Smooth muscle cell of the brain vasculature (primary cell): ENCODE measurements around the gene CDR2L.
"Not testable (repeated sequence)": the region's sequence is repeated elsewhere in the genome, so short reads cannot be mapped to it uniquely, and the experiment has no call there.

Experiments used
- DNase-seq: peaks from one replicate; pipeline ENCODE4 v3.0.0-alpha.2; 2012; ENCODE audit warnings: low read depth, low spot score

The CDR2L gene

DNA sequence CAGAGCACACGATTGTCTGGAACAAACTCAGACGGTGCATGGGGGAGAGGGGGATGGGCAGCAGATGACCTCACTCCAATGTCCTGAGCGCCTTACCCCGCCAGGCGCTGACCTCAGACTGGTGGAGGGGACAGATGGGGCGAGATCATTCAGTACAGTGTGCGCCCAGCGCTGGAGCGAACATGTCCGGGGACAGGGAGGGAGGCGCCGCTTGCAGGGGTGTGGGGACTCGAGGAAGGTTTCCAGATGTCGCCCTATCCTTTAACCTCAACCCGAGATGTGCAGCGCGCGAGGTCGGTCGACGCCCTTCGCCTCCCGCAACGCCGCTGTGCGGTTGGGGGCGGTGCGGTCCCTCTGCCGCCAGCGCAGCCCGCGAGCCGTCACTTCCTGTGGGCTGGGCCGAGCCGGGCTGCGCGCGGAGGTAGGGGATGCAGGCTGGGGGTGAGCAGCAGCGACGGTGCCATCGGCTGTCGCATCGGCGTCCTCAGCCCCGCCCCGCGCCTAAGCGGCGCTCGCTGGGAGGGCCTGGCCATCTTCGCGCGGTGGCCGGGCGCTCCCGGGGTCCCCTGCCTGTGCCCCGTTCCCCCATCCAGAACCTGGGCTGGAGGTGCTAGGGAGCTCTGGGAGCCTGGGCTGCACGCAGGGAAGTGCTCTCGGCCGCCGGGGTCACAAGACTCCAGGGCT, 5.3 kb upstream of the CDR2L start:
- DNase-seq, result no peak

DNA sequence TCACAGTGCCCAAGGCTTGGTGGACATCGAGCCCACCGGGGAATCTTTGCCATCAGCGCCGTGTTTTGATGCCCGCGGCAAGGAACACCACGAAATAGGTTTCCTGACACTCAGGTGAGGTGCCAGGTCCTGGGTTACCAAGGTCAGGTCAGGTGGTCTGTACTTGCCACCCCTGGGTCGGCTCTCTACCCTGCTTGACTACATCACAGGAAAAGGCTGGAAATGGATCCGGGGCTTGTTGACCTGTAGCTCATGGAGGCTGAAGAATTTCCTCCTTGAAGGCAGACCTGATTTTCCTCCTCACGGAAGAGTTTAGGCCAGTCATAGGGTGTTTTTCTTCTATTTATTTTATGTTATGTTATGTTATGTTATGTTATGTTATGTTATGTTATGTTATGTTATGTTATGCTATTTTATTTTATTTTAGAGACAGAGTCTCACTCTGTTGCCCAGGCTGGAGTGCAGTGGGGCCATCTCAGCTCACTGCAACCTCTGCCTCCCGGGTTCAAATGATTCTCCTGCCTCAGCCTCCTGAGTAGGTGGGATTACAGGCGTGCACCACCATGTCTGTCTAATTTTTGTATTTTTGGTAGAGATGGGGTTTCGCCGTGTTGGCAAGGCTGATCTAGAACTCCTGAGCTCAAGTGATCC, 4.6 kb upstream of the CDR2L start:
- not testable (repeated sequence) for DNase-seq

DNA sequence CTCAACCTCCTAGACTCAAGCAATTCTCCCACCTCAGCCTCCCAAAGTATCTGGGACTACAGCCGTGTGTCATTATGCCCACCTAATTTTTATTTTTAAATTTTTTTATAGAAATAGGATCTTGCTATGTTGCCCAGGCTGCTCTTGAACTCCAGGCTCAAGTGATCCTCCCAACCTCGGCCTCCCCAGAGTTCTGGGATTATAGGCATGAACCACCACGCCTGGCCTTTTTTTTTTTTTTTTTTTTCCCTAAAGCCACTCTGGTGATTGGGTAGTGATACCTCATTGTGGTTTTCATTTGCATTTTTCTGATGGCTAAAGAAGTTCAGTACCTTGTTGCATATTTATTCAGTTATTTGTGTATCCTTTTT, 1.2 kb upstream of the CDR2L start:
- DNase-seq, result no peak

DNA sequence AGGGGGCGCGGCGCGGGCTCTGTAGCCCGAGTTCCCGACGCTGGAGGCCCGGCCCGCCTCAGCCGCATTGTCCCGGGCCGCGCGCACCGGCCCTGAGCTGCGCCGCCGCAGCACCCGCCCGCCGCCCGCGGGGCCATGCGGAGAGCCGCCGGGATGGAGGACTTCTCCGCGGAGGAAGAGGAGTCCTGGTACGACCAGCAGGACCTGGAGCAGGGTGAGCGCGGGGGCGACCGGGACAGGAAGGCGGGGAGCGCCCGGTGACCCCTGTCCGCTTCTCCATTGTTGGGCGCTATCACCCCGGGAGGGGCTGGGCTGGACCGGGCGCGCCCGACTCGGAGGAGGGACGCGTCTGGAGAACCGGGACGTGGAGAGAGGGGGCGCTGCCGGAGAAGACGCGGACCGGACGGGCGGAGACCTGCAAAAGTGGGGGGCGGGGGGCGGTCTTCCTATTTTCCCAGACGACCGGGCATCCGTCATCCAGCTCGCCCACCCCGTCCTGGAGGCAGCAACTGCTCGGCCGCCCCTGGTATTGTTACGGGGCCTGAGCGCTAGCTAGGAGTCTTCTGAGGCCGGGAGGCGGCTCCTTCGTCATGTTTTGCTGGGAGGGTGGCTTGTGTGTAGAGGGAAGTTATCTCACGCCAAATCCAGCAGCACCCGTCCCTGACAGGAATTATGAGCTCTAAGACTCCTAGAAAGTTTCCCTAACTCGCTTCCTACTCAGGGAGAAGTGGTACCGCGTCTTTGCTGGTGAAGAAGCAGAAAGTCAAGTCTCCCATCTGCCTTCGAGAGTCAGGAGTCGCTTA, 678 bp downstream of the CDR2L start:
- DNase-seq, result no peak

DNA sequence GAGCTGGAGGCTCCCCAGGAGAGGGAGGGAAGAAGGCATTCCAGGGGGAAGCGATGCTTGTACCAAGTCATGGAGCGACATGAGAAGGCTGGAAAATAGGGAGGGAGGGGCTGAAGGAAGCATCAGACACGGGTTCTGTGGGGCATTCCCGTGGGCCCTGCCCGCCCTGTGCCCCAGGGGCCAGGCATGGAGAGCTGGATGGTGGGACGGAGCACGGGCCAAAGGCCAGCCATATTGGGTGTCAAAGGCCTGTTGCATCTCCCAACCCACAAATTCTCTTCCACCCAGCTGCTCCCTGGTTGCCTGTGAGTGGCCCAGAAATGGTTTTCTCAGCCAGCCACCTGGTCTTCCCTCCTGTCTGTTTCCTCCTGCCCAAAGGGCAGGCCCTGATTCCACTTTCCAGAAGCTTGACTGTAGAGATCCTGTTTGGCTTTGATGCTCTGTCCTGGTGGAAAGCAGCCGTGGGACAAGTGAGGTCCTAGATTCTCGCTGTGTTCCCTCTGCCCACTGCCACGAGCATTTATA, 3.2 kb downstream of the CDR2L start:
- no peak for DNase-seq

DNA sequence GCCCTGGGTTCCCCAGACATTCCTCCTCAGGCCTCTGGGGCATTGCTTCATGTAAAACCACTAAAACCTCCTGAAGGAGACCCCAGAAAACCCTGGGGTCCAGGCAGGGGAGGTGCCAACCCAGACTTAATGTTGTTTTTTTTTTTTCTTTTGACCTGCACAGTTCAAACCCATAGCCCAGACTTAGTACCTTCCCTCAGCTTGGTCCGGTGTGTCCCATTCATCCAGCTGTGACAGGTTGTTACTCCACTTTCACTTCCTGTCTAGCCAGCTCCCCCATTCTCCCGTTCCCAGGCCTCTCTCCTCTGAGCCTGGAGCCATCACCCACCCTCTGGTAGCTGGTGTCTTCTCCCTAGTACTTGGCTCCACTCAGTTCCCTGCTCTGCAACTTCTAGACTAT, 4.8 kb downstream of the CDR2L start:
- no peak for DNase-seq

DNA sequence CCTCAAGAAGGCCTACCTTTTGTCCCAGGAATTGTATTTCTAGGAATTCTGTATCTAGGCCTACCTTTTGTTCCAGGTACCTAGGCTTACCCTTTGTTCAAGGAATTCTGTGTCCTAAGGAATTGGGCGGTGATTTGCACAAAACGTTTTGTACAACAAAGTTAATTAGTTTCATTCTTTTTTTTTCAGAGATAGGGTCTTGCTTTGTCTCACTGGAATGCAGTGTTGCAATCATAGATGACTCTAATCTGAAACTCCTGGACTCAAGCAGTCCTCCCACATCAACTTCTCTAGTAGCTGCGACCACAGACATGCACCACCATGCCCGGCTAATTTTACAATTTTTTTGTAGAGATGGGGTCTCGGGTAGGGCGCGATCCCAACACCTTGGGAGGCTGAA, 7.0 kb downstream of the CDR2L start:
- no peak for DNase-seq

DNA sequence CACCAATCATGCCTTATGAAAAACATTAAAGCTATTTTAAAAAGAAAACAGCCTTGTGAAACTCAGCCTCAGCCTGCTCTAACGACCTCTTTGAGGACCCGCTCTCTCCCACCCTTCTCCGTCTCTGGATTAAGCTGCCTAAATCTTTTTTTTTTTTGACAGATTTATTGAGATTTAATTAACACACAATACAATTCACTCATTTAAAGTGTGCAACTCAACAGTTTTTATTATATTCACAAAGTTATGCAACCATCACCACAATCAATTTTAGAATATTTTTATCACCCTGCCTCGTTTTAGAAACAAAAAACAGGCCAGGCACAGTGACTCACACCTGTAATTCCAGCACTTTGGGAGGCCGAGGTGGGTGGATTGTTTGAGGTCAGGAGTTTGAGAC, 8.4 kb downstream of the CDR2L start:
- no peak for DNase-seq

DNA sequence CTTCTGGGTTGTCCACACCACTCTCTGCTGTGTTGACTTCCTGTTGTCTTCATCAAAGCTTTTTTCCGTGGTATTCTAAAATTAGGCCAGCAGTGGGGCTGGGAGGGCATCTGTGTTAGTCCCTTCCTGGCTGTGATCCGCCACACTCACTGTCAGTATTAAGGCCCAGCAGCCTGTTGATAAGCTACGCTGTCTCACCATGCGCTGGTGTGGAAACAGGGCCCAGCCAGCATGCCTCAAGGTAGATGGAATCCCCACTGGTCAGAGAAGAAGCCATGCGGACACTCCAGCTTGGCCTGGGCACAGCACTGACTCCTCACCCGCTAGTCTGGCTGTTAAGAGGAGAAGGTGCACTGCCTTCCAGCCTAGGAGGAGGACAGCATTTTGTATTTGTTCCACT, 11.4 kb downstream of the CDR2L start:
- DNase-seq, result no peak

DNA sequence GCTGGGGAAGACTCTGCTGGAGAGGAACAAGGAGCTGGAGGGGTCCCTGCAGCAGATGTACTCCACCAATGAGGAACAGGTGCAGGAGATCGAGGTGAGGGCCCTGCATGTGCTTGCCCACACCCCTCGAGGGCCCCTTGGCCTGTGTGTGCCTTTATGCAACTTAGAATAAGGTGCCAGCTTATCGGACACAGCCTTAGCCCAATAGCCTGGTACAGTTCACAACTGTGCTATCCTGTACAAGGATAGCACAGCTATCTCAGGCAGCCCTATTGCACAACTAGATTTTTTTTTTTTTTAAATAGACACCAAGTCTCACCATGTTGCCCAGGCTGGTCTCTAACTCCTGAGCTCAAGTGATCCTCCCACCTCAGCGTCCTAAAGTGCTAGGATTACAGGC, 12.1 kb downstream of the CDR2L start:
- no peak for DNase-seq

DNA sequence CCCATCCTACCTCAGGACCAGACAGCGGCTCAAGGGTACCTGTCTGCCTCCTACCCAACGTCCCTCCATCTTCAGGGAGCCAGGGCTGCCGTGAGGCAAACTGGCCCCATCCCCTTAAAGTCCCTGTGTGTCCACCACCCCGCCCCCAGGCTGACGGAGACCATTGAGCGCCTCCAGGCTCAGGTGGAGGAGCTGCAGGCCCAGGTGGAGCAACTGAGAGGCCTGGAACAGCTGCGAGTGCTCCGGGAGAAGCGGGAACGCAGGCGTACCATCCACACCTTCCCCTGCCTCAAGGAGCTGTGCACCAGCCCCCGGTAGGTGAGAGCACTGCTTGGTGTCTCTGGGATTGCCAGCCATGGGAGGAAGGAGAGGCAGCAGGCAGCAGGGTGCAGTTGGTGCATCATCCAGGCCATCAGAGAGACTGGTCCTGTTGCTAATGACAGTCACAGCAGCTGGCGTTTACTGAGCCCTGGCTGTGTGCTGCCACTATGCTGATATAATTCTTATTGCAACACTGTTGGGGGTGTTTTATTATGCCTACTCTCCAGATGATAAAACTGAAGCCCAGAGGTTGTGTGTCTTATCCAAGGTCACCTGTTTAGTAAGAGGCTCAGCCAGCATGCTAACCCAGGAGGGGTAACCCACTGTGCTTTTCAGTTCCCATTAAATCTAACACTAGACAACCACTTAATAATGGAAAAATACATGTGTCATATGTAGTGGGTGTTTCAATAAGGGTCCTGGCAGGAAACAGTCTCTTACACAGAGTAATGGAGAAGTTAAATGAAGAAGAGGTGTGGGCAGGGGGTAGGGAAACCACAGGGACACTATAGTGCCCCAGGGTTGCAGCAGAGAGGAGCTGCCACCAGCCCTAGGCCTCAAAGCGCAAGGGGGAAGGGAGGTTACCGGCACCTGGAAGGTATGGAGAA, 14.7 kb downstream of the CDR2L start:
- no peak for DNase-seq

DNA sequence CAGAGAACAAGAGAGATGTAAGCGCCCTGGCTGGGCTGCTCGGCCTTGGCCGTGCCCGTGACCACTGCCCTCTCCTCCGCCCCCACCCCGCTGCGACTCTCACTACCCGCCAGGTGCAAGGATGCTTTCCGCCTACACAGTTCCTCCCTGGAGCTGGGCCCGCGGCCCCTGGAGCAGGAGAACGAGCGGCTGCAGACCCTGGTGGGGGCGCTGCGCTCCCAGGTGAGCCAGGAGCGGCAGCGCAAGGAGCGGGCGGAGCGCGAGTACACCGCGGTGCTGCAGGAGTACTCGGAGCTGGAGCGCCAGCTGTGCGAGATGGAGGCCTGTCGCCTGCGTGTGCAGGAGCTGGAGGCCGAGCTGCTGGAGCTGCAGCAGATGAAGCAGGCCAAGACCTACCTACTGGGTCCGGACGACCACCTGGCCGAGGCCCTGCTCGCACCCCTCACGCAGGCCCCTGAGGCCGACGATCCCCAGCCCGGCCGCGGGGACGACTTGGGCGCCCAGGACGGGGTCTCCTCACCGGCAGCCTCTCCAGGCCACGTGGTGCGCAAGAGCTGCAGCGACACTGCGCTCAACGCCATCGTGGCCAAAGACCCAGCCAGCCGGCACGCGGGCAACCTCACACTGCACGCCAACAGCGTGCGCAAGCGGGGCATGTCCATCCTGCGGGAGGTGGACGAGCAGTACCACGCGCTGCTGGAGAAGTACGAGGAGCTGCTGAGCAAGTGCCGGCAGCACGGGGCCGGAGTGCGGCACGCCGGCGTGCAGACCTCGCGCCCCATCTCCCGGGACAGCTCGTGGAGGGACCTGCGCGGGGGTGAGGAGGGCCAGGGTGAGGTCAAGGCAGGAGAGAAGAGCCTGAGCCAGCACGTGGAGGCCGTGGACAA, 15.9 kb downstream of the CDR2L start:
- DNase-seq, result no peak

DNA sequence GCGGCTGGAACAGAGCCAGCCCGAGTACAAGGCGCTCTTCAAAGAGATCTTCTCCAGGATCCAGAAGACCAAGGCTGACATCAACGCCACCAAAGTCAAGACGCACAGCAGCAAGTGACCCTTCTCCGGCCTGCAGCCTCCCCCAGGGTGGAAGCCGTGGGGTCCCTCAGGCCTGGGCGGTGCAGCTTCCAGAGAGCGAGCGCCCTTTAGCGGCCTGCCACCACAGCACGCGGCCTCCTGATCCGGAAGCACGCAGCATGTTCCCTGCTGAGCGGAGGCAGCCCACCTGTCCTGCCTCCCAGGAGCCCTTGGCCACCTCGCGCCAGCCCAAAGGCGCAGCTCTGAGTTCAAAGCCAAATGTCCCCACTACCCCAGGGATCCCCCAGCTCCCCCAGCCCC, 16.5 kb downstream of the CDR2L start:
- DNase-seq, result no peak

DNA sequence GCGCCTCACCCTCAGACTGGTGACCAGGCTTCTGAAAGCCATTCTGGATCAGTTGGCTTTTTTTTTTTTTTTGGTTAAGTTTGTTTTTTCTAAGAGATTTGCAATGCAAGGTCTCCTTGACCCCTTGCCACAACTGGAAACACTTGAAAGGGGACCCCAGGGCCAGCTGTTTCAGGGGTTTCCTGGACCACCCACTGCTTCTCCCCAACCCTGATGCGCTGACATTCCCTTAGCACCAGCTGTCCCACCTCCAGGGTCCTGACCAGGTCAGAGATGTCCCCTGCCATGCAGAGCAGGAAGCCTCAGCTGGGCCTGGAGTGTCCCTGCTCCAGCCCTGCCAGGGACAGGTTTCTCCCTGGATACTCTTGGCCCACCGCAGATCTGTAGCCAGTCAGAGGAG, 16.9 kb downstream of the CDR2L start:
- no peak for DNase-seq

DNA sequence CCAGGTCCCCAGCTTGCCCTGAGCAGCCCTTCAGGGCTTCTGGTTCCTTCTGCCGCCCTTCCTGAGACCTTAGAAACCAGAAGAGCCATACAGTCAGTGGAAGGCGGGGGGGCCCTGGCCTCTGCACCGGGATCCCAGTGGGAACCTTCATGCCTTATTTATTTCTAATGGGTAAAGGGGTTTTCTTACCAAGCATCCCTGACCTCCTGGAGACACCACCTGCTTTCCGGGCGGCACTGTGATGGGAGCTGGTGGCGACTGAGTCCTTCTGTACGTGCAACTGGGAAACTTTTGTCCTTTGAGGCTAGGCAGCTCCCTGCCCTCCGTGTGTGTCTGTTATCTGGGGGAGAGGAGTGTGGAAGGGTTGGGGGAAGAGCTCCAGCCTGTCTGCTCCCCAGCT, 17.9 kb downstream of the CDR2L start:
- no peak for DNase-seq

DNA sequence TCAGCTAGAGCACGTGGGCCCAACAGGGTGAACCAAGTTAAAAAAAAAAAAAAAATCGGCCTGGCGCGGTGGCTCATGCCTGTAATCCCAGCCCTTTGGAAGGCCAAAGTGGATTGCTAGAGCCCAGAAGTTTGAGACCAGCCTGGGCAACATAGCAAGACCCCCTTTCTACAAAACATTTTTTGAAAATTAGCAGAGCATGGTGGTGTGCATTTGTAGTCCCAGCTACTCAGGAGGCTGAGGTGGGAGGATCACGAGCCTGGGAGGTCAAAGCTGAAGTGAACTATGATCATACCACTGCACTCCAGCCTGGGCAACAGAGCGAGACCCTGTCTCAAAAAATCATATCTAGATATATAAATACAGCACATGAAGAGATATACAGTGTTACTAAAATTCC, 18.7 kb downstream of the CDR2L start:
- DNase-seq, result not testable (repeated sequence)

DNA sequence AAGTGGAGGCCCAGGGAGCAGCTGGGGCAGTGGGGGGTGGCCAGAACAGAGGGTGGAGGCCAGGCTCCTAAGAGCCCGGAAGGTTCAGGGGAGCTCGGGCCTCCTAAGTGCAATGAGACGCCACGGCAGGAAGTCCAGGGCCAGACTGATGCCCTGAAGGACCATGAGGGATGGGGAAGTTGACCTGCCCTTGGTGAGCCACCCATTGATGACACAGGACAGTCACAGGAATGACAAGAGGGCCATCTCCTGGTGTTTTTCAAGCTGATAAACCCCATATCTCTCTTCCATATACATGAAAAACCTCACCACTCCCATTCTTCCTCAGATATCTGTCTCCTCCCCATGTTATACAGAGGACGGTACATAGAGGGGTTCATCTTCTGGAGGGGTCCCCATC, 19.2 kb downstream of the CDR2L start:
- DNase-seq, result no peak

DNA sequence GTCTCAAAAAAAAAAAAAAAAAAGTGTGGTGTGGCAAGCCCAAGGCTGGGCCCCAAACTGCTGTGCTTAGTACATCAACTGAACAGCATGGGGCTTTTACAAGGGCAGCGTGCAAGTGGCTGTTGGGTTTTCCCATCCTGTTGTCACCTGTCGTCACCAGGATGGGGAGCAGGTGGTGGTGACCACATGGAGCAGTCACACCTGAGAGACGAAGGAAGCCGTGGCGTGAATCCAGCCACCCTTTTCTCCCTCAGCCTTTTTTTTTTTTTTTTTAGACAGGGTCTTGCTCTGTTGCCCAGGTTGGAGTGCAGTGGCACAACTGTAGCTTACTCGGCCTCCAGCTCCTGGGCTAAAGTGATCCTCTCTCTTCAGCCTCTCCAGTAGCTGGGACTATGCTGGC, 20.9 kb downstream of the CDR2L start:
- DNase-seq, result no peak

DNA sequence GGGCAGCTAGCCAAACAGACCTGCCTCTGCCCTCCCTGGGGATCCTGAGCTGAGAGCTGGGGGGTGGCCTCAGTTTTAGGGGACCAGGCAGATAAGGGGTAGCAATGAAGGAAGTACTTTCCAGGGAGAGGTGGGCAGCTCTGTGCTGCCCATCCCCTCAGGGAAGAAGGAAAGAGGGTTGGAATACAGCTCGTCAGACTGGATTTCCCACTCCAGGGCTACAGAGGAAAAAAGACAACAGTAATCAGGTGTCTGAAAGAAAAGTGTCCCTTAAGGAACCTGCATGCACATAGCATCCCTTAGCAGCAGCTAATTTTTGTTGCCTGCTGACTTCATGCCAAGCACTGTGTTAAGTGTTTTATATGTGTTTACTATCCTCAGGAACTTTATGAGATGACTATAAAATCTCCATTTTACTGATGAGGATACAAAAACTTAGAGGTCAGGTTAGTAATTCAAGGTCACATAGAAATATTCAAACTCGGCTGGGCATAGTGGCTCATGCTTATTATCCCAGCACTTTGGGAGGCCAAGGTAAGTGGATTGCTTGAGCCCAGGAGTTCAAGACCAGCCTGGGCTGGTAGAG, 21.8 kb downstream of the CDR2L start:
- no peak for DNase-seq

DNA sequence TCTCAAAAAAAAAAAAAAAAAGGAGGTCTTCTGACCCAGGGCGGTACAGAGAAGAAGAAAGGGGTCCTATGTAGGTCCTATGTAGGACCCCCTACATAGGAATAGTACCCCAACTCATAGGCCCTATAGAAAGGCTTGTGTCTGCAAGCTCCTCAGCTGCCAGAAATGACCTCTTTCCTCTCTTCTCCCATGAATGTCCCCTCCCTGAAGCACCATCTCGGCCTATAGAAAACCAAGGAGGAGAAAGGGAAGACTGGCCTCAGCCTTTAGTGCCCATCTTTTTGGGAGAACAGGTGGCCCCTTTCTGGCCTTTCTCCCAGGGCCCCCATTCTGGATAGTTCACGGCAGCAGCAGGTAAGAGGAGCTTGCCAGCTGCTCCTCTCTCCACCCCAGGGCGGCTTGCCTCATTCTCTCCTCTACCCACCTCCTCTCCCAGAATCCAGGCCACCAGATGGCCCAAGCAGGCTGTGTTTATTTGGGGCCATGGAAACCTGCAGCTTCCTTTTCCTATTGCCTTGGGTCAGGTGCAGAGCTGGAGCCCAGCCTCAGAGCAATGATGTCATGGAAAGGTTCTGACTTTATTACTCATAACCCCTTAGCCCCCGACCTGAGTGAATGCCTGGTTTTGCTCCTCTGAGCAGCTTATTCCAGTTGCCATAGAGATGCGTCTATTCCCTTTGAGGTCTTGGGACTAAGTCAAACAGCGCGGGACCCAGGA, 23.4 kb downstream of the CDR2L start:
- DNase-seq, result no peak
